ENCODE results near the gene LSM11.
A peak's percentile ranks its signal among the peaks of the same experiment; 100 is the strongest.

Gene LSM11

GRCh38 chr5:157735991-157736390 is 7.5 kb upstream of the LSM11 start:
- Histone ChIP-seq H2AFZ (ENCODE audit: low read length) (no peak overlapping the region), H4K20me1 (ENCODE audit: insufficient read depth, low read length) (no peaks in the 10 kb centered on the region), H3K27ac (ENCODE audit: low read length) (no peak overlapping the region), H3K4me1 (ENCODE audit: low read length) (no peaks in the 10 kb centered on the region), H3K4me2 (ENCODE audit: low read depth, low read length) (no peak overlapping the region), H3K9me2 (replicated peaks; ENCODE audit: insufficient read depth, low read length) (no peaks in the 10 kb centered on the region), H3F3A (ENCODE audit: insufficient read depth, low read length) (no peaks in the 10 kb centered on the region), H3K79me2 (ENCODE audit: low read length) (no peaks in the 10 kb centered on the region), H3K27me3 (replicated peaks; ENCODE audit: insufficient read depth, low read length) (no peaks in the 10 kb centered on the region), H3K9me3 (replicated peaks; ENCODE audit: insufficient read depth, low read length) (no peaks in the 10 kb centered on the region), H3K4me3 (ENCODE audit: low read length) (no peak overlapping the region), H3K36me3 (replicated peaks; ENCODE audit: insufficient read depth, low read length) (no peaks in the 10 kb centered on the region; the same call in 1 of the 2 replicates), H3K9ac (ENCODE audit: low read length) (no peak overlapping the region)
- DNase-seq: no peak
- no peak for TF ChIP-seq EZH2phosphoT487 (IDR thresholded peaks at IDR 0.05; ENCODE audit: low read length)
- TF ChIP-seq CTCF (IDR thresholded peaks at IDR 0.05; ENCODE audit: low read length): no peak
- TF ChIP-seq EZH2 (optimal IDR thresholded peaks at IDR 0.05; ENCODE audit: low read depth, low read length): no peak

GRCh38 chr5:157739388-157740228 is 3.9 kb upstream of the LSM11 start:
- H3K4me1 ChIP-seq (ENCODE audit: low read length): peaks cover 2% of the 10 kb centered on the region; the same call in 1 of the 2 replicates
- no peak overlapping the region for H2AFZ ChIP-seq (ENCODE audit: low read length)

GRCh38 chr5:157740229-157740610 is 3.3 kb upstream of the LSM11 start:
- Histone ChIP-seq H3K4me1 (ENCODE audit: low read length) (peaks cover 6% of the 10 kb centered on the region; the same call in 1 of the 2 replicates), H3K27ac (ENCODE audit: low read length) (no peak overlapping the region), H3F3A (ENCODE audit: insufficient read depth, low read length) (no peaks in the 10 kb centered on the region), H3K9me3 (replicated peaks; ENCODE audit: insufficient read depth, low read length) (no peaks in the 10 kb centered on the region), H3K9ac (ENCODE audit: low read length) (no peak overlapping the region), H3K27me3 (replicated peaks; ENCODE audit: insufficient read depth, low read length) (no peaks in the 10 kb centered on the region), H3K4me2 (ENCODE audit: low read depth, low read length) (no peak overlapping the region), H4K20me1 (ENCODE audit: insufficient read depth, low read length) (no peaks in the 10 kb centered on the region), H3K4me3 (ENCODE audit: low read length) (no peak overlapping the region), H3K79me2 (ENCODE audit: low read length) (peaks cover 12% of the 10 kb centered on the region), H3K36me3 (replicated peaks; ENCODE audit: insufficient read depth, low read length) (no peaks in the 10 kb centered on the region; the same call in 1 of the 2 replicates), H3K9me2 (replicated peaks; ENCODE audit: insufficient read depth, low read length) (no peaks in the 10 kb centered on the region), H2AFZ (ENCODE audit: low read length) (no peak overlapping the region)
- DNase-seq: peak; percentile 38
- no peak for TF ChIP-seq EZH2phosphoT487 (IDR thresholded peaks at IDR 0.05; ENCODE audit: low read length)
- peak; percentile 66 for TF ChIP-seq CTCF (IDR thresholded peaks at IDR 0.05; ENCODE audit: low read length)
- TF ChIP-seq EZH2 (optimal IDR thresholded peaks at IDR 0.05; ENCODE audit: low read depth, low read length): no peak

More at GRCh38 chr5:157739388-157740228, 3.9 kb upstream of the LSM11 start:
- no peak overlapping the region for H3K9ac ChIP-seq (ENCODE audit: low read length)
- no peaks in the 10 kb centered on the region for H3F3A ChIP-seq (ENCODE audit: insufficient read depth, low read length)
- H3K27ac ChIP-seq (ENCODE audit: low read length): no peak overlapping the region
- no peak overlapping the region for H3K4me2 ChIP-seq (ENCODE audit: low read depth, low read length)
- DNase-seq: no peak
- no peaks in the 10 kb centered on the region for H3K9me3 ChIP-seq (replicated peaks; ENCODE audit: insufficient read depth, low read length)
- no peaks in the 10 kb centered on the region for H4K20me1 ChIP-seq (ENCODE audit: insufficient read depth, low read length)
- no peaks in the 10 kb centered on the region for H3K27me3 ChIP-seq (replicated peaks; ENCODE audit: insufficient read depth, low read length)
- H3K4me3 ChIP-seq (ENCODE audit: low read length): no peak overlapping the region
- no peaks in the 10 kb centered on the region; the same call in 1 of the 2 replicates for H3K36me3 ChIP-seq (replicated peaks; ENCODE audit: insufficient read depth, low read length)
- H3K9me2 ChIP-seq (replicated peaks; ENCODE audit: insufficient read depth, low read length): no peaks in the 10 kb centered on the region
- peaks cover 6% of the 10 kb centered on the region for H3K79me2 ChIP-seq (ENCODE audit: low read length)
- TF ChIP-seq EZH2 (optimal IDR thresholded peaks at IDR 0.05; ENCODE audit: low read depth, low read length) (no peak), EZH2phosphoT487 (IDR thresholded peaks at IDR 0.05; ENCODE audit: low read length) (no peak), CTCF (IDR thresholded peaks at IDR 0.05; ENCODE audit: low read length) (no peak)
